Right cardiac atrium (tissue), 5 donors: ENCODE data around the gene GPX5. TPM values are rescaled to one million over a fixed set of nuclear protein-coding genes. Genes with fewer than 3 reads are reported as not detected.
"Not testable (repeated sequence)": the region's sequence is repeated elsewhere in the genome, so short reads cannot be mapped to it uniquely, and the experiment has no call there.

Source experiments
- ATAC-seq, 2 donors: fragments of 200-7000 bp; cut with Tn5 transposase; one replicate each; pipeline versions ENCODE4 v1.8.0 to v1.9.1; 2020; ENCODE audit warnings: moderate library complexity in 2 of 2, mild to moderate bottlenecking in 1 of 2
- DNase-seq, 3 donors: peaks; one replicate each; pipeline ENCODE4 v3.0.0-alpha.2; 2020
- H3K27ac ChIP-seq: one replicate; pipeline ENCODE4 v1.5.1; 2013; ENCODE audit warnings: mild to moderate bottlenecking, low read length, control low read depth, moderate library complexity
- H3K27me3 ChIP-seq: one replicate; pipeline ENCODE4 v1.6.1; 2013; ENCODE audit not compliant: control insufficient read depth, insufficient read depth
- H3K4me1 ChIP-seq: one replicate; pipeline ENCODE4 v1.6.1; 2013; ENCODE audit warnings: low read length; ENCODE audit not compliant: control insufficient read depth, insufficient read depth
- H3K4me3 ChIP-seq: one replicate; pipeline ENCODE4 v1.5.1; 2013; ENCODE audit warnings: low read length, control low read depth
- H3K9me3 ChIP-seq: one replicate; pipeline ENCODE4 v1.6.1; 2013; ENCODE audit warnings: low read length; ENCODE audit not compliant: control insufficient read depth
- WGBS: extraction: QIAGEN DNeasy Blood & Tissue Kit; methylation state at CpG from one replicate; pipeline ENCODE4 v1.1.7; 2013; 5-methylcytosine and 5-hydroxymethylcytosine counted together
- intact Hi-C, 4 donors: fragments of 100-400 bp; cut with DNase I; formaldehyde crosslinking; loops; one replicate each; pipeline versions ENCODE4 v1.11.0 to v1.14.0; 2022 to 2023
- polyA plus RNA-seq: library from polyadenylated mRNA; stranded (reverse); fragments of 200-250 nt; gene quantifications from one replicate; pipeline ENCODE4 v1.2.3, GENCODE V29; 2013
- total RNA-seq, 4 donors: library from RNA; stranded (reverse); fragmentation: NEBNext Ultra II Directional; extraction: Animal tissue kit (Norgen Biotek cat#: 25700); gene quantifications; one replicate each; pipeline ENCODE4 v1.2.1, GENCODE V29; 2021
- donor health status: healthy with polysubstance abuse.
- donor health status: DM: no; HTN: yes; CAD: no.
- donor health status: DM: no; HTN: no; CAD: no.
- donor health status: DM: no; HTN: yes; CAD: no; lungs with severe emphysema.
- donor health status: DM: yes; HTN: yes; CAD: no.

Gene GPX5
- total and polyA plus RNA-seq, 5 donors: not detected

DNA sequence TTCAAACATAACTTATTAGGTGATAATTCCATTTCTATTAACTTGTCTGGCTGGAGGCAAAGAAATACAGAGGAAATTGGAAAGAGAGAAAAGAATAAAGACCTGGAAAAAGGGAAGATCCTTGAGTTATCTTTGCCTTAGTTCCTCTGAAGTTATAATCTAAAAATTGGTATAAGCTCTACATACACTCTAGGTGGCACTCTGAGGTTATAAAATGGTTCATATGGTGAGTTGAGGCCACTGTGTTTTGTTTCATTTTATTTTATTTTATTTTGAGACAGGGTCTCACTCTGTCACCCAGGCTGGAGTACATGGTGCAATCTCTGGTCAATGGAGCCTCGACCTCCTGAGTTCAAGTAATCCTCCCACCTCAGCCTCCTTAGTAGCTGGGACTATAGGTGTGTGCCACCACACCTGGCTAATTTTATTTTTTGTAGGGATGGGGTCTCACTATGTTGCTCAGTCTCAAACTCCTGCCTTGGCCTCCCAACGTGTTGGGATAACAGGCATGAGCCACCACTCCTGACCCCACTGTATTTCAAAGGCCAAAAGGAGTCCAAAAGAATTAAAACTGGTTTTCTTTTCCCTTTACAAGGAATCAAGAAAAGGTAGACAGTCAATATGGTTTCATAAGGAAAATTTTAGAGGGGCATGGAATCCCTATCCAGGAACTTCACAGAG lies 29.4 kb upstream of the GPX5 start:
- ATAC-seq: no peak
- intact Hi-C loops: no loop called here
- Histone ChIP-seq H3K4me1 (no peaks in the 10 kb centered on the region), H3K27me3 (no peaks in the 10 kb centered on the region), H3K4me3 (no peak overlapping the region), H3K27ac (no peak overlapping the region), H3K9me3 (no peaks in the 10 kb centered on the region)
- WGBS: 39% methylated on average over 2 of the region's 2 CpGs
- DNase-seq: no peak

DNA sequence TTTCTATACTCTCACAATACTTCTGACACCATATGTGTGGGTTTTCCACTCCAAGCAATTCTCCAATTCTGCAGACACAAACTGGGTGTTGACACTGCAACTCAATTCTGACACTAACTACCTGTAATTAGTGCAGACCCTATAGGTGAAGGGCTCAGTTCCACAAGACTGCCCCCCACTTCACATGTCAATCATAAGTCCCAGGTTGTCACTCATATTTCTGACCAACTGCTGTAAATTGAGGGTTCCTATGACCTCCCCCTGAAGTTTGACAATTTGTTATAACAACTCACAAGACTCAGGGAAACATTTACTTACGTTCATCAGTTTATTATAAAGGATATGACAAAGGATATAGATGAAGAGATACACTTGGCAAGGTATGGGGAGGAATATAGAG lies 28.4 kb upstream of the GPX5 start:
- H3K27me3 ChIP-seq: no peaks in the 10 kb centered on the region

DNA sequence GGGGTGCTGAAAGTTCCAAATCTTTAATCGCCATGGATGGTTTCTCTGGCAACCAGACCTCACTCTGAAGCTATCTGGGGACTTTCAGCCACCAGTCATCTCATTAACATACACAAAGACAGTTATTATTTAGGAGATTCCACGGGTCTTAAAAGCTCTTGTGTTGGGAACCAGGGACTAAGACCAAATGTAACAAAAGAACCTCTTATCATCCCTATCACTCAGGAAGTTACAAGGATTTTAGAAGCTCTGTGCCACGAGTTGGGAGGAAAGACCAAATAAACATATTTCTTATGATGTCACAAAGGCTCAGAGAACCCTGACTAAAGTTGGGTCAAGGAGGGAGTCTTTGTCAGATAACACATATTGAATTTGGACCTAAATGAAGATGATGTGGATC lies 27.8 kb upstream of the GPX5 start:
- DNase-seq (no peak), ATAC-seq (no peak)
- Histone ChIP-seq H3K4me3 (no peak overlapping the region), H3K27ac (no peak overlapping the region), H3K9me3 (no peaks in the 10 kb centered on the region), H3K4me1 (no peaks in the 10 kb centered on the region), H3K27me3 (no peaks in the 10 kb centered on the region)
- WGBS: 20% methylated on average over 3 of the region's 3 CpGs
- intact Hi-C loops: no loop called here

More for the DNA sequence above, 28.4 kb upstream of the GPX5 start:
- WGBS: 63% methylated on average over 1 of the region's 1 CpG
- intact Hi-C loops: no loop called here
- DNase-seq (no peak), ATAC-seq (no peak)
- Histone ChIP-seq H3K27ac (no peak overlapping the region), H3K4me1 (no peaks in the 10 kb centered on the region), H3K4me3 (no peak overlapping the region), H3K9me3 (no peaks in the 10 kb centered on the region)

DNA sequence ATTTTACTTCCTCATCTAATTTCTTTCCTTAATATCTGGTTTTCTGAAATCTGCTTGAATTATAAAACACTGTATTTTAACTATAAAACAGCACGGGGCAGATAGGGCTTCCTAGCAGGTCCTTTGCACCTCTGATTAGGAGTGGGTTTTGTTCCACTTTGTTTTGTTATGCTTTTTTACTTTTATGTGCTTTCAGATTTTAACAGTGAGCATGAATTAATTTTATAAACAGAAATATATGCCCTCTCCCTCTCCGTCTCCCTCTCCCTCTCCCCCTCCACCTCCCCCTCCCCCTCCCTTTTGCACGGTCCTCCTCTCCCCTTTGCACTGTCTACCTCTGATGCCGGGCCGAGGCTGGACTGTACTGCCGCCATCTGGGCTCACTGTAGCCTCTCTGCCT lies 24.4 kb upstream of the GPX5 start:
- Histone ChIP-seq H3K27ac (no peak overlapping the region), H3K9me3 (no peaks in the 10 kb centered on the region), H3K4me3 (no peak overlapping the region), H3K27me3 (no peaks in the 10 kb centered on the region), H3K4me1 (no peaks in the 10 kb centered on the region)
- ATAC-seq (no peak), DNase-seq (no peak)
- intact Hi-C loops: no loop called here
- 88% methylated on average over 6 of the region's 6 CpGs for WGBS

DNA sequence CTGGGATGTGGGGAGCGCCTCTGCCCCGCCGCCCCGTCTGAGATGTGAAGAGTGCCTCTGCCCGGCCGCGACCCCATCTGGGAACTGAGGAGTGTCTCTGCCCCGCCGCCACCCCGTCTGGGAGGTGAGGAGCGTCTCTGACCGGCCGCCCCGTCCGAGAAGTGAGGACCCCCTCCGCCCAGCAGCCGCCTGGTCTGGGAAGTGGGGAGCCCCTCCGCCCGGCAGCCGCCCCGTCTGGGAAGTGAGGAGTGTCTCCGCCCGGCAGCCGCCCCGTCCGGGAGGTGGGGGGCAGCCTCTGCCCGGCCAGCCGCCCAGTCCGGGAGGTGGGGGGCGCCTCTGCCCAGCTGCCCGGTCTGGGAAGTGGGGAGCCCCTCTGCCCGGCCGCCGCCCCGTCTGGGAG lies 23.5 kb upstream of the GPX5 start:
- 95% methylated on average over 35 of the region's 35 CpGs for WGBS
- intact Hi-C loops, H3K4me3 ChIP-seq, H3K27me3 ChIP-seq, H3K27ac ChIP-seq, H3K4me1 ChIP-seq, H3K9me3 ChIP-seq, ATAC-seq: not testable (repeated sequence)
- peak in 1 of 3 donors; percentile 51 for DNase-seq

GRCh38 chr6:28502709-28503305 lies 22.9 kb upstream of the GPX5 start:
- WGBS: 56% methylated on average over 7 of the region's 7 CpGs

GRCh38 chr6:28505733-28506132 lies 19.9 kb upstream of the GPX5 start:
- 71% methylated on average over 1 of the region's 1 CpG for WGBS
- no peak for ATAC-seq
- H3K27me3 ChIP-seq: no peaks in the 10 kb centered on the region

More at GRCh38 chr6:28502709-28503305, 22.9 kb upstream of the GPX5 start:
- H3K27ac ChIP-seq, DNase-seq, ATAC-seq, H3K9me3 ChIP-seq, H3K27me3 ChIP-seq, intact Hi-C loops, H3K4me1 ChIP-seq, H3K4me3 ChIP-seq: not testable (repeated sequence)

GRCh38 chr6:28506807-28507475 lies 18.7 kb upstream of the GPX5 start:
- WGBS: 57% methylated on average over 4 of the region's 4 CpGs

More at GRCh38 chr6:28505733-28506132, 19.9 kb upstream of the GPX5 start:
- H3K9me3 ChIP-seq: no peaks in the 10 kb centered on the region
- intact Hi-C loops: no loop called here
- no peak overlapping the region for H3K4me3 ChIP-seq
- DNase-seq: no peak
- no peaks in the 10 kb centered on the region for H3K4me1 ChIP-seq
- H3K27ac ChIP-seq: no peak overlapping the region

DNA sequence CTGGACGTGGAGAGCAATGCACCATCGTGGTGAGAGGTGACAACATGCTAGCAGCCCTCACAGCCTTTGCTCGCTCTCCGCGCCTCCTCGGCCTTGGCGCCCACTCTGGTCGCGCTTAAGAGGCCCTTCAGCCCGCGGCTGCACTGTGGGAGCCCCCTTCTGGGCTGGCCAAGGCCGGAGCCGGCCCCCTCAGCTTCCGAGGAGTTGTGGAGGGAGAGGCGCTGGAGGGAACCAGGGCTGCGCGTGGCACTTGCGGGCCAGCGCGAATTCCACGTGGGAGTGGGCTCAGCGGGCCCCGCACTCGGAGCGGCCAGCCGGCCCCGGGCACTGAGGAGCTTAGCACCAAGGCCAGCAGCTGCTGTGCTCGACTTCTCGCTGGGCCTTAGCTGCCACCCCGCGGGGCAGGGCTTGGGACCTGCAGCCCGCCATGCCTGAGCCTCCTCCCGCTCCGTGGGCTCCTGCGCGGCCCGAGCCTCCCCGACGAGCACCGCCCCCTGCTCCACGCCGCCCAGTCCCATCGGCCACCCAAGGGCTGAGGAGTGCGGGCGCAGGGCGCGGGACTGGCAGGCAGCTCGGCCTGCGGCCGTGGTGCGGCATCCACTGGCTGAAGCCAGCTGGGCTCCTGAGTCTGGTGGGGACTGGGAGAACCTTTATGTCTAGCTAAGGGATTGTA lies 13.9 kb upstream of the GPX5 start:
- ATAC-seq (no peak), DNase-seq (peak in 1 of 3 donors; percentile 43)
- no peaks in the 10 kb centered on the region for H3K4me1 ChIP-seq
- 96% methylated on average over 51 of the region's 51 CpGs for WGBS
- H3K9me3 ChIP-seq: no peaks in the 10 kb centered on the region
- intact Hi-C loops: no loop called here
- H3K4me3 ChIP-seq: no peak overlapping the region
- H3K27me3 ChIP-seq: no peaks in the 10 kb centered on the region
- H3K27ac ChIP-seq: no peak overlapping the region

More at GRCh38 chr6:28506807-28507475, 18.7 kb upstream of the GPX5 start:
- Histone ChIP-seq H3K4me1 (no peaks in the 10 kb centered on the region), H3K27ac (no peak overlapping the region), H3K27me3 (no peaks in the 10 kb centered on the region), H3K4me3 (no peak overlapping the region), H3K9me3 (no peaks in the 10 kb centered on the region)
- DNase-seq (no peak), ATAC-seq (no peak)
- intact Hi-C loops: no loop called here

DNA sequence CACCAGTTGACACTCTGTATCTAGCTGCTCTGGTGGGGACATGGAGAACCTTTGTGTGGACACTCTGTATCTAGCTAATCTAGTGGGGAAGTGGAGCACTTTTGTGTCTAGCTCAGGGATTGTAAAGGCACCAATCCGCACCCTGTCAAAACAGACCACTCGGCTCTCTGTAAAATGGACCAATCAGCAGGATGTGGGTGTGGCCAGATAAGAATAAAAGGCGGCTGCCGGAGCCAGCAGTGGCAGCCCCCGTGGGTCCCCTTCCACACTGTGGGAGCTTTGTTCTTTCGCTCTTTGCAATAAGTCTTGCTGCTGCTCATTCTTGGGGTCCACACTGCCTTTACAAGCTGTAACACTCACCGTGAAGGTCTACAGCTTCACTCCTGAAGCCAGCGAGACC lies 13.3 kb upstream of the GPX5 start:
- H3K4me1 ChIP-seq, ATAC-seq, H3K4me3 ChIP-seq, intact Hi-C loops, H3K27ac ChIP-seq, H3K9me3 ChIP-seq, H3K27me3 ChIP-seq, DNase-seq: not testable (repeated sequence)
- 78% methylated on average over 8 of the region's 8 CpGs for WGBS

- ATAC-seq: no peak
Measured at GRCh38 chr6:28515676-28516075, 10.0 kb upstream of the GPX5 start, which contains the start of gene GPX6. Gene GPX6, minus strand, starts transcription at chr6:28515793. Its CDS starts 50 bp downstream, at chr6:28515743.

More at GRCh38 chr6:28515676-28516075, 10.0 kb upstream of the GPX5 start, which contains the start of gene GPX6:
- Histone ChIP-seq H3K4me3 (no peak within 1 kb of the TSS), H3K4me1 (no peaks in the 10 kb centered on the region), H3K27ac (no peak within 1 kb of the TSS), H3K27me3 (no peaks in the 10 kb centered on the region), H3K9me3 (no peaks in the 10 kb centered on the region)
- DNase-seq: no peak
- intact Hi-C loops: no loop called here
- 66% methylated on average over 4 of the region's 4 CpGs for WGBS
